ENCODE data around the gene CELF2.

The CELF2 gene

GRCh38 chr10:11290156-11290890 is 272.7 kb downstream of the CELF2 start:
- no peak for DNase-seq (ENCODE audit: low read depth in 1 of 2, low spot score in 1 of 2)

GRCh38 chr10:11292576-11293302 is 275.1 kb downstream of the CELF2 start:
- no peak for DNase-seq (ENCODE audit: low read depth in 1 of 2, low spot score in 1 of 2)

- no peak for DNase-seq (ENCODE audit: low read depth in 1 of 2, low spot score in 1 of 2)
Measured at GRCh38 chr10:11293332-11293731, 275.7 kb downstream of the CELF2 start.

- no peak for DNase-seq (ENCODE audit: low read depth in 1 of 2, low spot score in 1 of 2)
Measured at GRCh38 chr10:11294831-11295450, 277.3 kb downstream of the CELF2 start.

- no peak for DNase-seq (ENCODE audit: low read depth in 1 of 2, low spot score in 1 of 2)
Measured at GRCh38 chr10:11295492-11295891, 277.8 kb downstream of the CELF2 start.

DNA sequence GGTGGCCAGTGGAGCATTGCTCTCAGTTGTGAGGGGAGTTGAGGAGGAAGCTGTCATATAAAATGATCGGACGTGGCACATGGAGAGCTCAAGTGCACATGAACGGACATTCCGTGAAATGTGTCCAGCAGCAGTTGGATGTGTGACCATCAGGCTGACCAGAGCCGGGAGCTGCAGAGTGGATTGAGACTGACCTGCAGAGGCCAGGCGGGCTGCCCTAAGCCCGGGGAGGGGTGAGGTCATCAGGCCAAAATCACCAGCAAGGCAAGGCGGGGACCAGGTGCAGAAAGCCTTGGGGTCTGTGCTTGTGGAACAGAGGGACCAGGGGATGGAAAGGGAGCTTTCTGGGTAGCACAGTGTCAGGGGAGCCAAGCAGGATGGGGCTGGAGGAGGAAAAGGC is 279.5 kb downstream of the CELF2 start:
- no peak for DNase-seq (ENCODE audit: low read depth in 1 of 2, low spot score in 1 of 2)

- DNase-seq (ENCODE audit: low read depth in 1 of 2, low spot score in 1 of 2): no peak
Measured at GRCh38 chr10:11298116-11298515, 280.4 kb downstream of the CELF2 start.

DNA sequence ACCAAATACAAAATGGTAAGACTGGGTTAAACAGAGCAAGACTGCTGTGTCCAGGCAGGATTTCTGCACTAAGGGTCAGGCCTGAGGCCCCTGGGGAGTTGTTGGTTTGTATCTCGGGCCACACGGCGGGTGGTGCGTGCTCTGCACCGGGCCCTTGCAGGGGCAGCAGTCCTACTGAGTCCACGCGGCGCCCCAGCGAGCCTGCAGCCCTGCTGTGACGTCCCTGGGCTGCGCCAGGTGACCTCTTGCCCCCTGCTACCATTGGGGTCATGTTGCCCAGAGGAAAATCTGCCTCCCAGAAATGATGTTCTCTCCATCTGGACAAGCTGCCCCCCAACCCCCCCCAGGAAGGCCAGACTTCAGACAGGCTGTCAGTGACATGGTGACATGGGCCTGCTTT is 281.5 kb downstream of the CELF2 start:
- no peak for DNase-seq (ENCODE audit: low read depth in 1 of 2, low spot score in 1 of 2)

GRCh38 chr10:11300026-11300425 is 282.4 kb downstream of the CELF2 start:
- DNase-seq (ENCODE audit: low read depth in 1 of 2, low spot score in 1 of 2): no peak

- DNase-seq (ENCODE audit: low read depth in 1 of 2, low spot score in 1 of 2): no peak
Measured at GRCh38 chr10:11300563-11300962, 282.9 kb downstream of the CELF2 start.

GRCh38 chr10:11301571-11302111 is 284.0 kb downstream of the CELF2 start:
- DNase-seq (ENCODE audit: low read depth in 1 of 2, low spot score in 1 of 2): no peak

DNA sequence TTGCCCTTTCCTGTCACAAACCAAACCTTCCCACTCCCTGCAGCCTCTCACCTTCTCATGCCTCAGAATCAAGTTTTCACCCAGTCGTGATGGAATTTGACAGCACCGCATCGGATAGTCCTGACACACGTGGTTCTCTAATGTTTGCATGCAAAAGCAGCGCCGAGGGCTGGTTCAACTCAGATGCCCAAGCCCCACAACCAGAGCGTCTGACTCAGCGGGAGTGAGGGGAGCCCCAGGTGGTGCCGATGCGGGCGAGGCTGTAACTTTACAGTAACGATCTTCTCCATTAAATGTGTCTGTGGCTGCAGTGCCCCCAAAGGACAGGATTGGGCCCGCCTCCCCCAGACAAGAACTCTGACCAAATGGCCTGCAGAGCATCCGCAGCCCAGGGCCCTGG is 284.5 kb downstream of the CELF2 start:
- DNase-seq (ENCODE audit: low read depth in 1 of 2, low spot score in 1 of 2): no peak

GRCh38 chr10:11303361-11304170 is 285.9 kb downstream of the CELF2 start:
- DNase-seq (ENCODE audit: low read depth in 1 of 2, low spot score in 1 of 2): no peak

DNA sequence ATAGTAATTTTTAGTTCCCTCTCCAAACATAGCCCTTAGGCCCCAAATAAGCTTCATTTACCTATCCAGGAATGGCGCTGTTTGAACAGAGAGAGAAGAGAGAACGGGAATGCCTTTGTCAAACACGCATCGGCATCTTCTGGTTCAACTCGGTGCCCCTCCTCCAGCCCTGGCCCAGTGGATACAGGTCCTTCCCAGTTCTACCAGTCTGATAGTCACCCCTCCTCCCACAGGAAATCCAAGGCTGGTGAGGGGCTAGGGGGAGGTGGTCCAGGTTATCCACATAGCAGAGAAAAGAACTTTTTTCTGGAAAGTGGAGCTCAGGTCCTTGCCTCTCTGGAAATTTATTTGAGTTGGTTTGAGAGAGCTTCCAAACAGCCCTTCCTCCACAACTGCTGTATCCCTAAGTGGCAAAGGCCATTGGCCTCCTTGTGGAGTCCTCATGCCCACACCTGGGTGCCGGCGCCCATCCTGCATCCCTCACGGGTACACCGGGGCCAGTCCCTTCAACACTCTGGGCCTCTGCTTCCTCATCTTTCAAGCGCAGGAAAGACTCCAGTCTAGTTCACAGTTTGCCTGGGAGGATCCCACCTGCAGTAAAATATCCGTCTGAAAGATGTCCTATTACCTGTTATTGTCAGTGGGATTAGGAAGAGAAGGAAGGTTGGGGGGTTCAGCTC is 287.4 kb downstream of the CELF2 start:
- DNase-seq (ENCODE audit: low read depth in 1 of 2, low spot score in 1 of 2): no peak

- no peak for DNase-seq (ENCODE audit: low read depth in 1 of 2, low spot score in 1 of 2)
Measured at GRCh38 chr10:11305825-11306593, 288.3 kb downstream of the CELF2 start.

DNA sequence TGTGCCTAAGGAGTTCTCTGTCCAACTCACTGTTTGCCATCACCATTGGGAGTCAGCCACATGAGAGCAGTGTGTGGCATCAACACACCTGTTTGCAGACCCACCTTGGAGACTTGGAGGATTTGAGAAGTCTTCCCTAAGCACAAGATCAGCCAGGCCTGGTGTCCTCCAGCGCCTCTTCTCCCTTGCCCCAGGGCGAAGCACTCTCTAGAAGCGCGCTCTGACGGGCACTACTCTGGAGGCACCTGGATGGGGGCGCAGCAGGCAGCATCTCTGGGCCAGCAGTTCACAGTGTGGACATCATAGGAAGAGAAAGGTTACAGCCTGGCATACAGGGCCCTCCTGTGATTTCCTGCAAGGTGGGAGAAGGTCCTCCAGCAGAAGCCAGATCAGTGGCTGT is 289.3 kb downstream of the CELF2 start:
- DNase-seq (ENCODE audit: low read depth in 1 of 2, low spot score in 1 of 2): no peak

GRCh38 chr10:11307937-11308336 is 290.3 kb downstream of the CELF2 start:
- DNase-seq (ENCODE audit: low read depth in 1 of 2, low spot score in 1 of 2): no peak

DNA sequence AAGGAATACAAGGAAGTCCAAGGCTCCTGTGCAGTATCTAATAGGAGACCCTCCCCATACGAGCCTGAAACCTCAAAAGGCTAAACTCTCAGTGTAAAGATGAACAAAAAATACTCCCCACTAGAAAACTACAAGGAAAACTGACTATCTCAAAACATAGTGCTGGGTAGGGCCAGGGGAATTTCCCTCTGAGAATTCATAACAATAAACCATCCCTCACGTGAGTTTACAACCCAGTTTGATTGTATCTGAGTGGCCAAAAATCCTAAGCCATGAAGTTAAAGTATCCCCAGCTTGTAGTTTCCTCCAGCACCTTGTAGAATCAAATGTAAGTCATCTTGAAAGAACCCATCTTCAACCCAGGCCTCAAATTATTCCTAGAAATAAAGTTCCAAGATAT is 293.4 kb downstream of the CELF2 start:
- DNase-seq (ENCODE audit: low read depth in 1 of 2, low spot score in 1 of 2): no peak

DNA sequence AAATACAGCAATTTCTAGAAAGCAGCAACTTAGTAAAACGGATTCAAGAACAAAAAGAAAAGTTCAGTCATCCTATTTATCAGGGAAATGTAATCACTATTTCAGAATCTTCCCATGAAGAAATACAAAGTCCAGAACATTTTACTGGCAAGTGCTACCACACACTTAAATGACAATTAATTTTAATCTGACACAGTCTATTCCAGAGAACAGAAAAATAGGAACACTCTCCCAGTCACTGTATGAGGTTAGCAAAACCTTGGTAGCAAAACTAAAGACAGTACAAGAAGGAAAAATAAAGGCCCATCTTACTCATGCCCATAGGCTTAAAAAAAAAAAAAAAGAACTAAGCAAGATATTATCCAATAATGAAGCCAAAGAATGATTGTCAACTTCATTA is 295.8 kb downstream of the CELF2 start:
- DNase-seq (ENCODE audit: low read depth in 1 of 2, low spot score in 1 of 2): no peak

Measured in activated T-helper 1 cell treated with anti-CD3 and anti-CD28 coated beads, Interleukin-2, amount 50 U/mL, for 16 hours (primary cell).